NCI-H2107 (cell line): ENCODE data around the gene BLCAP.
A peak's percentile ranks its signal among the peaks of the same experiment; 100 is the strongest.

Experiments used
- DNase-seq: peaks from one replicate; lab custom pipeline; 2025; lab: John Stamatoyannopoulos, UW

The BLCAP gene

DNA sequence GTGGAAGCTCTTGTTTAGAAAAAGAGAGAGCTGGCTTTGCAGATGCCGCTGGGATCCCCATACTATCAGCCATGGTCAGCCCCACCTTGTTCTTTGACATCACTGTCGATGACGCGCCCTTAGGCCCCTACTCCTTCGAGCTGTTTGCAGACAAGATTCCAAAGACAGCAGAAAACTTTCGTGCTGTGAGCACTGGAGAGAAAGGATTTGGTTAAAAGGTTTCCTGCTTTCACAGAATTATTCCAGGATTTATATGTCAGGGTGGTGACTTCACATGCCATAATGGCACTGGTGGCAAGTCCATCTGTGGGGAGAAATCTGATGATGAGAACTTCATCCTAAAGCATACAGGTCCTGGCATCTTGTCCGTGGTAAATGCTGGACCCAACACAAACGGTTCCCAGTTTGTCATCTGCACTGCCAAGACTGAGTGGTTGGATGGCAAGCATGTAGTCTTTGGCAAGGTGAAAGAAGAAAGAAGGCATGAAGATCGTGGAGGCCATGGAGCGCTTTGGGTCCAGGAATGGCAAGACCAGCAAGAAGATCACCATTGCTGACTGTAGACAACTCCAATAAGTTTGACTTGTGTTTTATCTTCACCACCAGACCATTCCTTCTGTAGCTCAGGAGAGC lies 2.4 kb upstream of the BLCAP start:
- no peak for DNase-seq

DNA sequence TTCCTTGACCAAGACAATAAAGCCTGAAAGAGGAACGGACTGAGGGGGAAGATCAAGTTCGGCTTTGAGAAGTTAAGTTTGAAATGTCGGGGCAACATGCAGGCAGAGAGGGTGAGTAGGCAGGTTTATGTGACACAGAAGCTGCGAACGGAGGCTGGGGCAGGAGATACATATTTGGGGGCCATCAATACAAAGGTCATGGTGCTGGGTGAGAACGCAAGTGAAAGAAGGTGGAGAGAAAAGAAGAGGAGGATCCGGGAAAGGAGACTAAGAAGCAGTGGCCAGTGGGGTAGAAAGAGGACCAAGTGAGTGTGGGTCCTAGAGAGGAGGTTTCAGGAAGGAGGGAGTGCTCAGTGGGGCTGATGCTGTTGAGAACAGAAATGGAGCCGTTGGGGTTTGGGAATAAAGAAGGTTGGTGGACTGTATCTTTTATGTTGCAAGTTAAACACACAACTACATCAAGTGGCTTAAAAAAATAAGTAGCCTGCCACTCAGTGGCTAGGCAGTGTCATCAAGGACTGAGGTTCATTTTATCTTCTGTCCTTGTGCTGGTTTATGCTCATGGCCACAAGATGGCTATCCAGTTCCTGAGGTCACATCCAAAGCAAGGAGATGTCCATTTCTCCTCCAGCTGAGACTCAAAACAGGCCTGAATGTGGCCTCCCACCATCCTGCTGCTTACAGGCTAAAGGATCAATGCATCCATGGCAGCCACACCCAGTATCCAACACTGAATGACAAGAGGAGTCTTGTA lies 1.7 kb upstream of the BLCAP start:
- no peak for DNase-seq

DNA sequence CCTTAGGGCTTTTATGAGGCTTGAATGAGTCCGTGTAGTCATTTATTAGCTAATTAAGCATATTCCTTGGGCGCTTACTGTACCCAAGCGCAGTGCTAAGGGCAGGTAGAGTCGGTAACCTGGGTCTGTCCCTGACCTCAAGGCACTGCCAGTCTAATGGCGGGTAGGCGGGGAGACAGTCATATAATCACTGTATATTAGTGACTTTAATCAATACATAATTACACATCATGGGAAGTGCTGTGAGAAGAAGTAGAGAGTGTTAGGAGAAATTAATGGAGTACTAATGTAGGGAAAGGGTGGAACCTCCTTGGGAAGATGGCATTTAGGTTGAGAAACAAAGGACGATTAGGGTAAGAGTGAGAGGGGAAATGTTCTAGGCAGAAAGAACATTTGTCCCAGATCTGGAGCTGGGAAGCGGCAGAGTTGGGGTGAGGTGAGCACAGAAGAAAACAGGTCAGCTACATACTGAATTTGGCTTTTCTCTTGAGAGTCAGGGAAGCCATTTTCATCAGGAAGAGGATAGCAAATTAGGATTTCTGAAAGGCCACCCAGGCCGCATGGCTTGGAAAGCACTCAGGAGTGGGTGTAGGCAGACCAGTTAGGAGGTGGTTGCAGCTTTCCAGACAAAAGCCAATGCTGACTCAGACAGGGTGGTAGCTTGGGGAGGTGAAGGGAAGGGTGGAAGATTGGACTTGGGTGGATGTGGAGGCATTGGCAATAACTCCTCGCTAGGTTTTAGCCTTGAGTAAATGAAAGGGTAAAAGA lies 954 bp upstream of the BLCAP start:
- DNase-seq = no peak

DNA sequence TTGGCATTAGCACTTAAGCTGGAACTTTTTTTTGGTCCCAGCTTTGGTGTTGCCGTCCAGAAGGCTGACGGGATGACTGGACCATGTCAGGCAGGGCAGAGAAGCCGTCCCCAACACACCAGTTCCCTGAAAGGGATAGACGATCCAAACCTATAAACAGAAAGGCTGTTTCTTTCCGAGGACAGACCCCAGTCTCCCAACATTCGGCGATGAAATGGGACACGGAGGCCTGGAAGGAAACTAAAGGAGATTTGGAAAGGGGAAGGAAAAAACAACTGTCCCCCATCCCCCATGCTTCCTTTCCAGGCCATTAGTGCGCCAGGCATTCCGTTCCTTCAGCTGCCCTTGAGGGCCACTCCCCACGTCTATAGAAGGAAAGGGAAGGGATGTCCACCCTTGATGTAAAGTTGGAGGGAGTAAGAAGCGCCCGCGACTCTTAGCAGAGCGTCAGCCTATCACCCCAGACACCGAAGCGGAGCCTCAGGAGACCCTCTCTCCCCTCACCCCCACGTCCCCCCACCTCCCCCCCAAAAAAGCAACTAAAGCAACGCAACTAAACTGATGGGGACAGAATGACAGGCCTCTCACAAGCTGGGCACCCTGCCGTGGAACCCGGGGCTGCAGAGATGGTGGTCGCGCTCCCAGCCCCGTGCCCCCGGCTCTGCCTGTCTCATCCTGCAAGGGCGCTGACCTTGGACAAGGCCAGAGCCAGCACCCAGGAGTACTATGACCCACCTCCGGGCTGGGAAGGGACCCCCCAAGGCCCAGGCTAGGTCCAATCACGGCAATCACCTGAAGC lies 638 bp downstream of the BLCAP start:
- DNase-seq = no peak

DNA sequence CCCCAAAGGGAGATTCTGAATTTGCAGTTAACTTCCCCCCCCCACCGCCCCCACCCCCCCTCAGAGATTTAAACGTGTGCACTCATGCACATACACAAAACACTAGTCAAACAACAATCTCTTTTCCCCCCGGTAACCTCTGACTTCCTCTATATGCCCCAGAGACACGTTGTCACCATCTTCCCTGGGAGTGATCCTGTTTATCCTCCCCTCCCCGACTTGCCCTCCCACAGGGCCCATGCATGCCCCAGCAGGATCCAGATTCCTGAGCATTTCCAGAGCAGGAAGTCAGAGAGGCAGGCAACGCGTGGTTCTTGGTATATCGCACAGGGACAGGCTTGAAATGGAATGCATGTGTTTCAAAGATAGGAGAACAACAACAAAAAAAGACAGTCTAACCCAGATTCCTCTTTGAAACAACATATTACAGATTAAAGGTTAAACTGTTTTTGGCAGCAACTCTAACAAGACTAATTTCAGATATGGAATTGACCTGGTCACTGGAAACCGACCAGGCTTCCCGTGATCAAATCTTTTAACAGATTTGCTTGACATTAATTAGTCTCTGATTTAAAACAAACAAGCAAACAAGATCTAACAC lies 1.3 kb downstream of the BLCAP start:
- DNase-seq = no peak

DNA sequence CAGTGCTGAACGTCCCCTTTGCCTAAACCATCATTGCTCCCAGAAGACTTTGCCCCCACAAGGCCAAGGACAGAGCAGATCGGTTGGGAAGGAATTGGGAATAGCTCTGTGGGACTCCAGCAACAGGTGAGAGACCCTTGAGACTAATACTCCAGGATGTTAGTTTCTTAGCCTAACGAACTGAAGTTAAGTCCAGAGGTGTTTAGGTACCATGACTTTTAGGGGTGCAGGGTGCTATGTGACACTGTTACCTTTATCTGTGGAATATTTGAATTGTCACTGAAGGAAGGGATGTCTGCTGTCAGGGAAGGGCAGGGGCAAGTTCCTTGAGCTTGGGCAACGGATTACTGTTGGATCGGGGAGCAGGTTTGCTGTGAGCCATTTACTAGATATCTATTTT lies 1.9 kb downstream of the BLCAP start:
- DNase-seq = no peak

DNA sequence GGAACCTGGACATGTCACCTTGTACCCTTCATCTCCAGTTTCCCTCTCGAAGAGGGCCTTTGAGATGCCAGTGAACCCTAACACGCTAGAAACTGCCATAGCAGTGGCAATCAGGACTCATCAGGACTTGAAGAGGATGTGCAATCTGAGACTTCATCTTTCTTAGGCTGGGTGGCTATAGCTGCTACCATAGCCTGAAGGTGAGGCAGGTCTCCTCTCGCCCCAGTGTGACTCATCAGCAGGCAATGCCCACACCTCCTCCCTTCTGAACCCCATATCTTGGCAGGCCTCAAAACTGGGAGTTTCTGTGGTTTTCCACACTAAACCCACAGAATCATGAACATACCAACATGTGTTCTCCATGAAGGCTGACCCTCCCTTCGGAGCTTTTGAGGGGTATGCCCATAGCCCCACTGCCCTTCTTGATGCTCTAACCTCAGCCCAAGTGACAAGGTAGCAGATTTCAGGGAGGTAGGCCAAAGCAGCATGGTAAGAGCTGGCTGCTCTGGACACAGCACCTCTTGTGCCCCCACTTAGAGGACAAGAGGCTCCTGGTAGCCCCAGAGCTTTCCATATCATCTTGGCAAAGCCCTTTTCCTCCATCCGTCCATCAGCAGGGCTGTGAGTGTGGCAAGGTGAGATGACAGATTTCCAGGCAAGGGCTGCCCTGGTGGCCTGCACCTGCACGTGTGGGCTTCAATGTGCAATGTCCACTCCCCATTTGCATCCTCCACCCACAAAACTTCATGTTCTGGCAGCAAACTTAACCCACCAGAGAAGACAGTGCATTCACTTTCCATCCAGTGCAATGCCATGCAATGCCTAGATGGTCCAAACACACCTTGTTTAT lies 2.6 kb downstream of the BLCAP start:
- no peak for DNase-seq

DNA sequence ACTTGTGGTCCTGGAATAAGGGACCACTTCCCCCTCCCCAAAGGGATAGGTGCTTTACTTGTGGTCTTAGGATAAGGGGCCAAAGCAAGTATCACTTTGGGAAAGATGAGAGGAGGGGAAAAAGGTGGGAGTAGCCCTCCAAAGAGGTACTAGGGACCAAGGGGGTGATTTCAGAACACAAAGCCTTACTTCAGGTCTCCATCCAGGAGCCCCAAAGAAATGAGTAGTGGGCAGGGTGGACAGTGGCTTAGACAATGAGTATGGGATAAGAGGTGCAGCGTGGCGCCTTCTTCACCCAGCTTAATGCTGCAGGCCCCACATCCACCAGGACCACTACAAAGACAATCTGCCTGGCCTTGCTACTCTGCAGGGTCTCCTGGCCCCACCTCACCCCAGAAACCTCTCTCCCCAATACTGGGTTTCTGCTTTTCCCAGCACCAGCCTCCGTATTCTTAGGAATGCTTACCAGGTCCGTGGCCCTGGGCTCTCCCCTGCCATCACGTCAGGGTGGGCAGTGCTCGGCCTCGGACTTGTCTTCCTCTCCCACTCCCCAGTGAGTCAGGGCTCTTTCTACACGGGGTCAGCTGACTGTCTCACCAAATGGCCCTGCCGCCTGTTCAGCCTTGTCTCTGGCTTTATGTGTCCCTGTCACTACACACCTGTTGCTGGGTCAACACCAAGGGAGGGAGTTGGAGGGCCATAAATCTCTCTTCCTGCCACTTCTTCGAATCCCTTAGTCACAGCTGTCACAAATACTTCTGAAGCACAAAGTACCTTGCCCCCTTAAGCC lies 3.6 kb downstream of the BLCAP start:
- DNase-seq = no peak

DNA sequence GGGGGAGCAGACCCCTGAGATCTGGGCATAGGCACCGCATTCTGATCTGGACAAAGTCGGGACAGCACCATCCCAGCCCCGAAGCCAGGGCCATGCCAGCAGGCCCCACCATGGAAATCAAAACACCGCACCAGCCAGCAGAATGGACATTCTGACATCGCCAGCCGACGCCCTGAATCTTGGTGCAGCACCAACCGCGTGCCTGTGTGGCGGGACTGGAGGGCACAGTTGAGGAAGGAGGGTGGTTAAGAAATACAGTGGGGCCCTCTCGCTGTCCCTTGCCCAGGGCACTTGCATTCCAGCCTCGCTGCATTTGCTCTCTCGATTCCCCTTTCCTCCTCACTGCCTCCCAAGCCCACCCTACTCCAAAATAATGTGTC lies 4.7 kb downstream of the BLCAP start:
- no peak for DNase-seq

DNA sequence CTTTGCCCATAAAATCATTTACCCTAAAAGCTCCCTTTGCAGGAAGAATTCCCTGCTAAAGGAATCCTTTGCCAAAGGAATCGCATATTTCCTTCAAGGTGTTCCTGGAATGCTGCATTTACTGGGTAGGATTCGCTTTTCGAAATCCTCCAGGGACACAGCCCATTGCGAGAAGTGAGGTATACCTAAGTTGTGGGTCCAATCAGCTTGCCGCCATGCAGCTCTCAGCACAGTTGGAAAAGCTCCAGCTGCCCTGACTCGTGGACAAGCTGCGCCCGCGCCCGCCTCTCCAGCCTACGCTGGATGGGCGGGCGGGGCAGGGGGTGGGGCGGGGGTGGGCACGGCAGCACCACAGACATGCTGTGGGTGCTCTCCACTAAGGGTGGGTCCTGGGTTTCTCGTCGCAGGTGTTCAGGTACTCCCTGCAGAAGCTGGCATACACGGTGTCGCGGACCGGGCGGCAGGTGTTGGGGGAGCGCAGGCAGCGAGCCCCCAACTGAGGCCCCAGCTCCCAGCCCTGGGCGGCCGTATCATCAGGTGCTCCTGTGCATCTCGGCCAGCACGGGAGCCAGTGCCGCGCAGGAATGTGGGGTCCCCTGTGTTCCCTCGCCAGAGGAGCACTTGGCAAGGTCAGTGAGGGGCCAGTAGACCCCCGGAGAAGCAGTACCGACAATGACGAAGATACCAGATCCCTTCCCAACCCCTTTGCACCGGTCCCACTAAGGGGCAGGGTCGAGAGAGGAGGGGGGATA lies 5.2 kb downstream of the BLCAP start:
- peak; percentile 44 for DNase-seq

DNA sequence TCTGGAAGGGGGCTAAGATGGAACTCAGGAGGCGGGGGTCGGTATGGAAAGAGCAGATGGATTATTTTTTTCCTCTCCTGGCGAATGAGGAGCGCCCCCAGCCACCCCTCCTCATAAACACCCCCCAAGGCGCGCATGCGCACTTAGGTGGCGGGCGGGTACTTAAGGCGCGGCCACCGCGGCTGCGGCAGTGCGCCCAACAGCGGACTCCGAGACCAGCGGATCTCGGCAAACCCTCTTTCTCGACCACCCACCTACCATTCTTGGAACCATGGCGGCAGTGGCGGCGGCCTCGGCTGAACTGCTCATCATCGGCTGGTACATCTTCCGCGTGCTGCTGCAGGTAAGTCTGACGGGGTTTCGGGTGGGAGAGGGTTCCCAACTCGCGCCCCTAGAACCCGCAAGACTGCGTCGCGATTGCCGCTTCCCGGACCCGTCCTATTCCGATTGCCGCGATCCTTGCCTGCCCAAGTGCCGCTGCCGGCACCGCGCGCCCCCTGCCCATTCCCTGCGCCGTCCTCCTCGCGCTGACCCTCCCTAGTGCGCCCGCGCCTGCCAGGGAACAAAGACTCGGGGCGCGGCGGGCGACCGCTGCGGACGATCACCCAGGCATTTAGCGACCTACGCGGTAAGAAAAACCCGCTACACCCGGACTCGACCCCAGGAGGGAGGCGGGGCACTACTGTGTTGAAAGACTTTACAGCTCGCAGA lies 6.5 kb downstream of the BLCAP start, which contains the start of gene NNAT:
TSS of gene NNAT (plus strand) at position 190 of the 711 bp plus-strand sequence. CDS start at position 272, 82 bp downstream.
- no peak for DNase-seq

DNA sequence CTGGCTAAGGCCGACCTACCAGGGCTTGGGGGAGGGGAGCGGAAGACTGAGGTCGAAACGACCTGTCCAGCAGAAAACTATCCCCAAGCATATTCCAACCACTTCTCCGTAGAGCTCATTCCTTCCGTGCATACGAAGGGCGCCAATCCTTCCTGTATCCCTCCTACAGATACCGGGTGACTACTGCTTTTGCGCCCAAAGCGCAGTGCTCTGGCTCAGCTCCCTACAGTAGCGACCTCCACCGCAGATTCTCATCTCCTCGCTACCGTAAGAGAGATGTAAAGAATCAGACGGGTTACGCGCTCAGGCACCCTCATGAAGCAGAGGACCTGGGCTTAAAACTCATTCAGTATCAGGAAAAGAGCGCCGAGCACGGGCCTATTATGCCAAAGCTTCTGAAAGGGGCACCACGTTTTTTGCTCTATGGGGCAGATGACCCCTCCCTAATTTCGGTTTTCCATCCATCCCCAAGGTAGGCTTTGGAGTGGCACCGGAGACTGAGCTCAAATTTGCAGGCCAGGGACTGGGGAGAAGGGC lies 7.2 kb downstream of the BLCAP start:
- no peak for DNase-seq

DNA sequence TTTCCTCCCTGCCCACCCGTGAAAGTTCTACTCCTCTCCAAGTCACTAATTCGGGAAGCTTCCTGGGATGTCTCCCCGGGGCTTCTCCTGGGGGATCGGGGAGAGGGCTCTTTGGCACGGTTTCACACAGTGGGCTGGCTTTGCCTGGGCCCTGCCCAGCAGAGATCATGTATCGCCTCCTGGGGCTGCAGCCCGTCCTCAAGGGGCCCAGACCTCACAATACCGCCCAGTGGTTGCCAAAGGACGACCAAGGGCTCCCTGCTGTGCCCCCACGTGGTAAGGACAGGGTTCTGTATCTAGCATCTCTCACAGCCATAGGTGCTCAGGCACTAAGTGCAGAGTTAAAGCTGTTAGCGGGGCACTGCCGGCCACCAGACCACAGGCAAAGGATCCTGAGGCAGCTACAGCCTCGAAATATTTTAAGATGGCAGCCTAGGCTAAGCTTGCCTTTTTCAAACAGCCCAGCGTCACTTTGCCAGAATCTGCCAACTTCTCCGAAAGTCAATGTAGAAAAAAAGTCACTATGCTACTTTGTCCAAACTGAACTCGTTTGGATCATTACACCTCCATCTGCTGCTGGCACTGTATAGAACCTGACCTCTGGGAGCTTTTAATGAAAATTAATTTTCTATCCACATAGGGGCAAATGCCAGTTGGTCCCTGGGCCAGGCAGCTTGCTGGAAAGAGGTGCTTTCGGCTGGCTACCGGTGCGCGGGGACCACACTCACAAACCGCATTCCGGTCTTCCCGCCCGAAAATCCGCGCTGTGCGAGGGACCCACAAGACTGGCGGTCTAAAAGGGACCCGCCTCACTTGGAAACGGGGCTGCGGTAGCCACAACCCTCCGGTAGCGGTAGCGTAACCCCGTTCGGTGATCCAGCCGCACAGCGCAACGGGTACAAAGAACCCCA lies 7.9 kb downstream of the BLCAP start:
- peak; percentile 71 for DNase-seq

DNA sequence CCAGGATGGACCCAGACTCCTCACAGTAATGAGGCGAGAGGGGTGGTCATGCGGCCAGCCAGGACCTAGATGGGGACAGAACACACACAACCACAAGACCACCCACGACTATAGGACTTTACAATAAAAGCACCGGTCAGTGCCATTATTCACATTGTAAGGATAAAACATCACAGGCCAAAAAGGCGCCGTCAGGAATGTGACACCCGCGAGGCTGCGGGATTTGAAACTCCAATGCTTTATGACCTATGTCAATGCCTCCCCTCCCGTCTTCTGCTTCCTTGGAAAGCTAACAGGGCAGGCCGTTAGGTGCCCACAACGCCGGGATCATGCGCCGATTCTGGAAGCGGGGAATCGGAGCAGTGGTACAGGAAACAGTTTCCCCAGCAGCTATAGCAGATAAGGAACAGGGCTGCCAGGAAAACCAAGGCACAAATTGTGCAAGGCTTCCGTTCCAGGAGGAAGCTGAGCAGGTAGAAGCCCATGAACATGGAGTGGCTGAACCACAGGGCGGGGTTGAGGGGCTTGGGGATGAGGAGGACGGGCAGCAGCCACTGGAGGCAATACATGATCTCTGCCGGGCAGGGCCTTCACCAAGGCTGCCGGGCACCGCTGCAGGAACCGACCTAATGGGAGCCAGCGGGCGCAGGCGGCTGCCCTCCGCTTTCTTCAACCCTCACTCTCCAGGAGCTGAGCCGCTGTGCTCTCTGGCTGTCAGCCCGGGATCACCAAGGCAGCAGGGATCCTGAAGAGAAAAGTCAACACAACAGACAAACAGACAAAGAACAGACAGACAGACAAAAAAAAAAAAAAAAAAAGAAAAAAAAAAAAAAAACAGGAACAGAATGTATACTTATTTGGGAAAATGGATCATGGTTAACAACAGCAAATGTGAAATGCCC lies 8.8 kb downstream of the BLCAP start:
- no peak for DNase-seq

DNA sequence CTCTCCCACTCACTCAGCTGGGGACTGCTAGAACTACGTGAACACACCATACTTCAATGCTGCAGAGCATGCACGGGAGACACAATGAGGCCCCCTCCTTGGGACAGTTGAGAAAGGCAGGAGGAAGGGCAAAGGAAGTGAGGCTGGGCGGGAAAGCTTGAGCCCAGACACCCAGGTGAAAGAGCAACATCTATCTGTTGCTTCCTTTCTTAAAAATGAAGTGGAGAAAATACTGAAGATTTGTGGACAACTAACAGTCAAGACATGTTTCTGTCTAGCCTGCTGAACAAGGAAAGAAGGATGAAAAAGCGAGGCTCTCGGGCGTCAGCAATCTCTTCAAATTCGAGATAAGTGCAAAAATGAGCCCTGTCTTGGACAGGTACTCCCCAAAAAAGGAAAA lies 9.6 kb downstream of the BLCAP start:
- DNase-seq = no peak
